GM19239 (cell line): ENCODE results near the gene SCIMP.
A peak's percentile ranks its signal among the peaks of the same experiment; 100 is the strongest.

Experiments
- DNase-seq: peaks from one replicate; pipeline ENCODE4 v3.0.0; 2011; ENCODE audit warnings: low spot score; ENCODE audit not compliant: insufficient read length
- FAIRE-seq: peaks from 2 replicates; lab custom pipeline; 2011; peaks lifted over from hg19 to GRCh38; lab: Jason Lieb, UNC

Gene SCIMP

GRCh38 chr17:5234645-5235576, at the start of gene SCIMP:
TSS of gene SCIMP (minus strand) at chr17:5234860. CDS start at chr17:5234755, 105 bp downstream.
- DNase-seq (no peak), FAIRE-seq (peak; percentile 98)

GRCh38 chr17:5283571-5284315, 49.1 kb upstream of the SCIMP start:
- peak; percentile 79 for FAIRE-seq

GRCh38 chr17:5282642-5283217, 48.1 kb upstream of the SCIMP start:
- FAIRE-seq = no peak
- peak; percentile 40 for DNase-seq

More at GRCh38 chr17:5283571-5284315, 49.1 kb upstream of the SCIMP start:
- DNase-seq = no peak

GRCh38 chr17:5281814-5282641, 47.4 kb upstream of the SCIMP start, which contains the start of gene RABEP1:
TSS of gene RABEP1 (plus strand) at chr17:5282284. CDS start at chr17:5282487, 203 bp downstream.
- peak; percentile 81 for FAIRE-seq

GRCh38 chr17:5272322-5272721, 37.7 kb upstream of the SCIMP start:
- DNase-seq (no peak), FAIRE-seq (no peak)

More at GRCh38 chr17:5281814-5282641, 47.4 kb upstream of the SCIMP start, which contains the start of gene RABEP1:
- DNase-seq = peak; percentile 91

- FAIRE-seq (no peak), DNase-seq (no peak)
Observed at GRCh38 chr17:5269241-5269960, 34.7 kb upstream of the SCIMP start.

- DNase-seq (no peak), FAIRE-seq (no peak)
Observed at GRCh38 chr17:5264893-5265292, 30.2 kb upstream of the SCIMP start.

GRCh38 chr17:5263441-5263840, 28.8 kb upstream of the SCIMP start:
- FAIRE-seq = no peak
- no peak for DNase-seq

GRCh38 chr17:5262416-5262991, 27.8 kb upstream of the SCIMP start:
- FAIRE-seq (peak; percentile 42), DNase-seq (no peak)

- no peak for DNase-seq
- FAIRE-seq = no peak
Observed at GRCh38 chr17:5260542-5260941, 25.9 kb upstream of the SCIMP start.

- FAIRE-seq = no peak
- DNase-seq = no peak
Observed at GRCh38 chr17:5257124-5257523, 22.5 kb upstream of the SCIMP start.

GRCh38 chr17:5254903-5255521, 20.4 kb upstream of the SCIMP start:
- FAIRE-seq (peak; percentile 94), DNase-seq (peak; percentile 46)

GRCh38 chr17:5254414-5254813, 19.8 kb upstream of the SCIMP start:
- no peak for FAIRE-seq

GRCh38 chr17:5249615-5250014, 15.0 kb upstream of the SCIMP start:
- DNase-seq (no peak), FAIRE-seq (peak; percentile 85)

More at GRCh38 chr17:5254414-5254813, 19.8 kb upstream of the SCIMP start:
- no peak for DNase-seq

- no peak for FAIRE-seq
- no peak for DNase-seq
Observed at GRCh38 chr17:5248821-5249479, 14.3 kb upstream of the SCIMP start.

GRCh38 chr17:5247621-5248020, 13.0 kb upstream of the SCIMP start:
- DNase-seq = no peak
- FAIRE-seq = no peak

- DNase-seq = no peak
- FAIRE-seq = peak; percentile 88
Observed at GRCh38 chr17:5241861-5242671, 7.4 kb upstream of the SCIMP start.
